Osteoblast (primary cell): ENCODE measurements around the gene TMEM59. TPM values are rescaled to one million over a fixed set of nuclear protein-coding genes. Genes with fewer than 3 reads are reported as not detected.

ENCODE experiments used
- DNase-seq: peaks from one replicate; pipeline ENCODE4 v3.0.0; 2011; ENCODE audit warnings: low spot score, mixed read lengths; ENCODE audit not compliant: insufficient read length; ENCODE audit errors: missing footprints
- H2AFZ ChIP-seq: 2 replicates; pipeline ENCODE4 v1.6.0; 2011; ENCODE audit warnings: mild to moderate bottlenecking, low read length
- H3K27ac ChIP-seq: 2 replicates; pipeline ENCODE4 v1.5.1; 2011; ENCODE audit warnings: mild to moderate bottlenecking, low read depth, low read length, moderate library complexity
- H3K27me3 ChIP-seq: 2 replicates; pipeline ENCODE4 v1.6.0; 2012; ENCODE audit warnings: mild to moderate bottlenecking, control low read depth, inconsistent platforms, low read length, moderate library complexity; ENCODE audit not compliant: insufficient read depth
- H3K36me3 ChIP-seq: 2 replicates; pipeline ENCODE4 v1.5.1; 2011; ENCODE audit warnings: mild to moderate bottlenecking, low read length, control low read depth, moderate library complexity; ENCODE audit not compliant: insufficient read depth
- H3K4me1 ChIP-seq: 2 replicates; pipeline ENCODE4 v1.5.1; 2011; ENCODE audit warnings: mild to moderate bottlenecking, low read length, control low read depth, moderate library complexity; ENCODE audit not compliant: insufficient read depth
- H3K4me2 ChIP-seq: 2 replicates; pipeline ENCODE4 v1.6.0; 2011; ENCODE audit warnings: mild to moderate bottlenecking, low read length; ENCODE audit not compliant: insufficient read depth
- H3K4me3 ChIP-seq: fragments of 200-600 bp; sonication (generic); 3 replicates; pipeline ENCODE4 v1.5.1; 2012; ENCODE audit warnings: mild to moderate bottlenecking, low read length, inconsistent platforms; ENCODE audit not compliant: insufficient read depth
- H3K79me2 ChIP-seq: 2 replicates; pipeline ENCODE4 v1.6.0; 2012; ENCODE audit warnings: mild to moderate bottlenecking, low read length, control low read depth, inconsistent platforms; ENCODE audit not compliant: insufficient read depth
- H3K9me3 ChIP-seq: 2 replicates; pipeline ENCODE4 v1.5.1; 2011; ENCODE audit warnings: low read depth, low read length, control low read depth
- H4K20me1 ChIP-seq: 2 replicates; pipeline ENCODE4 v1.6.0; 2012; ENCODE audit warnings: mild to moderate bottlenecking, low read length, control low read depth; ENCODE audit not compliant: insufficient read depth
- CTCF ChIP-seq: IDR thresholded peaks from 2 replicates; pipeline ENCODE4 v1.5.1; 2011; ENCODE audit warnings: mild to moderate bottlenecking, low read depth, low read length, moderate library complexity; ENCODE audit errors: extremely low read depth
- total RNA-seq: library from RNA; depleted of rRNA; stranded (reverse); fragments of >200 nt; gene quantifications from 2 replicates; pipeline ENCODE4 v1.2.3, GENCODE V29; 2012

The TMEM59 gene
- total RNA-seq, 1 donor: 356 TPM

DNA sequence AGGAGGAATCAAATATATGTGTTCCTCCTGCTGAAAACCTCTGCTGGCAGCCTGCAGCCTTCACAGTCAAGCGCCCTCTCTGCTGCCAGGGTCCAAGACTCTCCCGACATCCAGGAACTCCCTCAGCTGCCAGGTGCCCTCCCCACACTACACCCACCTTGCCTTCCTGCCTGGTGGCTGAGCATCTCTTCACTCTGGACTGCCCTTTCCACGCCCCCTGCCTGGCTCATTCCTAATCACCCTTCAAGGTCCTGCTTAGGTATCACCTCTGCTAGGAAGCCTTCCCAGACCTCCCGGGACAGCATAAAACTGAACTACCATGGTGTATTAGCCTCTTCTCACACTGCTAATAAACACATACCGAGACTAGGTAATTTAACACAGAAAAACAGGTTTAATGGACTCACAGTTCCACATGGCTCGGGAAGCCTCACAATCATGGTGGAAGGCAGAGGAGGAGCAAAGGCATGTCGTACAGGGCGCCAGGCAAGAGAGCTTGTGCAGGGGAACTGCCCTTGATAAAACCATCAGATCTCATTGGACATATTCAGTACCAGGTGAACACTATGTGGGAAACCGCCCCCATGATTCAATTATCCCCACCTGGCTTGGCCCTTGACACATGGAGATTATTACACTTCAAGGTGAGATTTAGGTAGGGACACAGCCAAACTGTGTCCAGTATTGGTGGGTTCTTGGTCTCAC lies 50.3 kb downstream of the TMEM59 start:
- TF ChIP-seq CTCF: no peak
- Histone ChIP-seq H3K4me3 (no peak overlapping the region), H3K4me2 (no peak overlapping the region), H3K27me3 (peaks cover 17% of the 10 kb centered on the region), H3K79me2 (no peaks in the 10 kb centered on the region), H3K27ac (no peak overlapping the region), H2AFZ (no peak overlapping the region), H3K9me3 (no peaks in the 10 kb centered on the region), H4K20me1 (no peaks in the 10 kb centered on the region), H3K4me1 (no peaks in the 10 kb centered on the region), H3K36me3 (no peaks in the 10 kb centered on the region)
- DNase-seq: no peak

GRCh38 chr1:54001591-54001990 lies 51.4 kb downstream of the TMEM59 start:
- no peak overlapping the region for H3K4me3 ChIP-seq
- H4K20me1 ChIP-seq: no peaks in the 10 kb centered on the region
- H3K4me2 ChIP-seq: no peak overlapping the region
- H3K9me3 ChIP-seq: no peaks in the 10 kb centered on the region
- DNase-seq: no peak
- no peak overlapping the region for H2AFZ ChIP-seq
- no peaks in the 10 kb centered on the region for H3K36me3 ChIP-seq
- no peaks in the 10 kb centered on the region for H3K79me2 ChIP-seq
- H3K27ac ChIP-seq: no peak overlapping the region
- H3K4me1 ChIP-seq: no peaks in the 10 kb centered on the region
- TF ChIP-seq CTCF: no peak
- peaks cover 16% of the 10 kb centered on the region for H3K27me3 ChIP-seq

- H3K4me1 ChIP-seq: no peaks in the 10 kb centered on the region
- H4K20me1 ChIP-seq: no peaks in the 10 kb centered on the region
- no peak overlapping the region for H3K4me2 ChIP-seq
- no peaks in the 10 kb centered on the region for H3K79me2 ChIP-seq
- H2AFZ ChIP-seq: no peak overlapping the region
- no peaks in the 10 kb centered on the region for H3K36me3 ChIP-seq
- H3K27me3 ChIP-seq: peaks cover 11% of the 10 kb centered on the region
- no peak overlapping the region for H3K4me3 ChIP-seq
- H3K9me3 ChIP-seq: no peaks in the 10 kb centered on the region
- no peak for DNase-seq
- TF ChIP-seq CTCF: no peak
- H3K27ac ChIP-seq: no peak overlapping the region
Observed at GRCh38 chr1:53999920-54000319, 53.1 kb downstream of the TMEM59 start.

GRCh38 chr1:53998223-53998622 lies 54.8 kb downstream of the TMEM59 start:
- Histone ChIP-seq H3K27me3 (peaks cover 11% of the 10 kb centered on the region), H3K4me3 (no peak overlapping the region), H3K79me2 (no peaks in the 10 kb centered on the region), H4K20me1 (no peaks in the 10 kb centered on the region), H3K27ac (no peak overlapping the region), H3K4me2 (no peak overlapping the region), H3K9me3 (no peaks in the 10 kb centered on the region), H3K4me1 (no peaks in the 10 kb centered on the region), H3K36me3 (no peaks in the 10 kb centered on the region), H2AFZ (no peak overlapping the region)
- no peak for TF ChIP-seq CTCF
- no peak for DNase-seq
